GM23338 (cell line): ENCODE data around the gene ST8SIA6. TPM values are rescaled to one million over a fixed set of nuclear protein-coding genes. Genes with fewer than 3 reads are reported as not detected.

Source experiments
- ATAC-seq: fragments of 200-7000 bp; cut with Tn5 transposase; 3 replicates; pipeline ENCODE4 v1.9.1; 2020
- DNase-seq: peaks from one replicate; pipeline ENCODE4 v3.0.0-alpha.2; 2015; ENCODE audit warnings: low spot score
- H2AFZ ChIP-seq: fragments of 200-600 bp; sonication (generic); 2 replicates; pipeline ENCODE4 v1.8.0; 2016; ENCODE audit warnings: antibody characterized with exemption, mild to moderate bottlenecking, moderate library complexity
- H3F3A ChIP-seq: fragments of 200-600 bp; sonication (generic); replicated peaks from 2 replicates; pipeline ENCODE4 v1.8.0; 2017; ENCODE audit warnings: antibody characterized with exemption, mixed run types, low read depth
- H3K27ac ChIP-seq: fragments of 200-600 bp; sonication (generic); 2 replicates; pipeline ENCODE4 v1.6.1; 2016; ENCODE audit warnings: low read depth
- H3K27me3 ChIP-seq: fragments of 200-600 bp; sonication (generic); 2 replicates; pipeline ENCODE4 v1.8.0; 2016; ENCODE audit warnings: mild to moderate bottlenecking, mixed run types, moderate library complexity; ENCODE audit not compliant: insufficient read depth
- H3K36me3 ChIP-seq: fragments of 200-600 bp; sonication (generic); 2 replicates; pipeline ENCODE4 v1.8.0; 2016; ENCODE audit warnings: mild to moderate bottlenecking; ENCODE audit not compliant: insufficient read depth
- H3K4me1 ChIP-seq: fragments of 200-600 bp; sonication (generic); 2 replicates; pipeline ENCODE4 v1.8.0; 2016; ENCODE audit warnings: mild to moderate bottlenecking, moderate library complexity; ENCODE audit not compliant: insufficient read depth
- H3K4me2 ChIP-seq: fragments of 200-600 bp; sonication (generic); 2 replicates; pipeline ENCODE4 v1.7.1; 2017; ENCODE audit warnings: mixed run types
- H3K4me3 ChIP-seq: fragments of 200-600 bp; sonication (generic); 2 replicates; pipeline ENCODE4 v1.6.1; 2016; ENCODE audit warnings: mixed run types
- H3K79me2 ChIP-seq: fragments of 200-600 bp; sonication (generic); replicated peaks from 2 replicates; pipeline ENCODE4 v1.8.0; 2017; ENCODE audit warnings: mild to moderate bottlenecking; ENCODE audit not compliant: insufficient read depth
- H3K9me2 ChIP-seq: fragments of 200-600 bp; sonication (generic); 2 replicates; pipeline ENCODE4 v1.8.0; 2017; ENCODE audit not compliant: insufficient read depth
- H4K20me1 ChIP-seq: fragments of 200-600 bp; sonication (generic); replicated peaks from 2 replicates; pipeline ENCODE4 v1.8.0; 2017; ENCODE audit warnings: mild to moderate bottlenecking; ENCODE audit not compliant: insufficient read depth
- H3K27ac Mint-ChIP-seq: 2 replicates; pipeline ENCODE4 v1.8.0; 2020; ENCODE audit warnings: inconsistent platforms, mild to moderate bottlenecking, moderate library complexity, mixed read lengths
- H3K27me3 Mint-ChIP-seq: 3 replicates; pipeline ENCODE4 v1.8.0; 2022; ENCODE audit warnings: low read depth, mild to moderate bottlenecking, moderate library complexity, mixed read lengths, inconsistent platforms; ENCODE audit not compliant: insufficient read depth, poor library complexity
- H3K36me3 Mint-ChIP-seq: 3 replicates; pipeline ENCODE4 v1.8.0; 2021; ENCODE audit warnings: low read depth, mild to moderate bottlenecking, inconsistent platforms, moderate library complexity, mixed read lengths
- H3K4me1 Mint-ChIP-seq: 3 replicates; pipeline ENCODE4 v1.8.0; 2020; ENCODE audit warnings: mild to moderate bottlenecking, inconsistent platforms, mixed read lengths
- H3K4me3 Mint-ChIP-seq: 3 replicates; pipeline ENCODE4 v1.8.0; 2021; ENCODE audit warnings: moderate library complexity, mild to moderate bottlenecking, inconsistent platforms, mixed read lengths
- H3K9me3 Mint-ChIP-seq: 3 replicates; pipeline ENCODE4 v1.8.0; 2020; ENCODE audit warnings: moderate library complexity, mild to moderate bottlenecking, inconsistent platforms, mixed read lengths
- CTCF ChIP-seq, 2 experiments: fragments of 200-600 bp in 1 of 2; sonication (generic) in 1 of 2; conservative IDR thresholded peaks; 2 replicates each; pipeline versions ENCODE4 v1.5.1 to v1.6.1; 2016 to 2017; ENCODE audit warnings: antibody characterized with exemption in 2 of 2, low read depth in 2 of 2, mild to moderate bottlenecking in 2 of 2, moderate library complexity in 1 of 2
- ETS1 ChIP-seq: IDR thresholded peaks from 2 replicates; pipeline ENCODE4 v1.6.1; 2016; ENCODE audit warnings: antibody characterized with exemption
- EZH2 ChIP-seq: fragments of 200-600 bp; sonication (generic); IDR thresholded peaks from one replicate; pipeline ENCODE4 v1.8.0; 2017; ENCODE audit warnings: antibody characterized with exemption, mild to moderate bottlenecking, low read depth; ENCODE audit not compliant: unreplicated experiment
- EZH2phosphoT487 ChIP-seq: fragments of 200-600 bp; sonication (generic); IDR thresholded peaks from one replicate; pipeline ENCODE4 v1.8.1; 2018; ENCODE audit warnings: antibody characterized with exemption; ENCODE audit not compliant: unreplicated experiment
- JUNB ChIP-seq: IDR thresholded peaks from one replicate; pipeline ENCODE4 v1.6.1; 2016; ENCODE audit warnings: antibody characterized with exemption; ENCODE audit not compliant: unreplicated experiment
- NANOG ChIP-seq: IDR thresholded peaks from 2 replicates; pipeline ENCODE4 v1.6.1; 2016; ENCODE audit warnings: antibody characterized with exemption, borderline replicate concordance
- POLR2AphosphoS5 ChIP-seq: IDR thresholded peaks from 2 replicates; pipeline ENCODE4 v1.6.1; 2016; ENCODE audit warnings: antibody characterized with exemption, low read depth
- STAT1 ChIP-seq: IDR thresholded peaks from one replicate; pipeline ENCODE4 v1.6.1; 2016; ENCODE audit warnings: antibody characterized with exemption; ENCODE audit not compliant: unreplicated experiment
- ZNF114 ChIP-seq: fragments of 250-450 bp; sonication (Bioruptor Pico); IDR thresholded peaks from 2 replicates; pipeline ENCODE4 v1.5.0; 2020; ENCODE audit warnings: mild to moderate bottlenecking, moderate library complexity
- ZNF331 ChIP-seq: fragments of 250-450 bp; sonication (Bioruptor Pico); IDR thresholded peaks from 2 replicates; pipeline ENCODE4 v1.5.0; 2020; ENCODE audit warnings: low read depth, mild to moderate bottlenecking, moderate library complexity
- ZNF462 ChIP-seq: fragments of 250-450 bp; sonication (Bioruptor Pico); IDR thresholded peaks from 2 replicates; pipeline ENCODE4 v1.5.0; 2020; ENCODE audit warnings: mild to moderate bottlenecking, moderate library complexity
- polyA plus RNA-seq: library from polyadenylated mRNA; unstranded; fragments of >200 nt; fragmentation: Nextera tagmentation; extraction: Ambion mirVana; gene quantifications from 2 replicates; pipeline ENCODE4 v1.2.1, GENCODE V29; 2016
- total RNA-seq: library from RNA; depleted of rRNA; stranded (reverse); fragments of >200 nt; shearing (Covaris generic); gene quantifications from 2 replicates; pipeline ENCODE4 v1.2.3, GENCODE V29; 2014
- TF ChIP-seq, protein P1 (sequence below): IDR thresholded peaks from one replicate; pipeline ENCODE4 v1.6.1; 2018; ENCODE audit warnings: antibody characterized with exemption; ENCODE audit not compliant: unreplicated experiment

Gene ST8SIA6
- total and polyA plus RNA-seq, 2 experiments from 2014 or later = 1.6 to 2.3 TPM

DNA sequence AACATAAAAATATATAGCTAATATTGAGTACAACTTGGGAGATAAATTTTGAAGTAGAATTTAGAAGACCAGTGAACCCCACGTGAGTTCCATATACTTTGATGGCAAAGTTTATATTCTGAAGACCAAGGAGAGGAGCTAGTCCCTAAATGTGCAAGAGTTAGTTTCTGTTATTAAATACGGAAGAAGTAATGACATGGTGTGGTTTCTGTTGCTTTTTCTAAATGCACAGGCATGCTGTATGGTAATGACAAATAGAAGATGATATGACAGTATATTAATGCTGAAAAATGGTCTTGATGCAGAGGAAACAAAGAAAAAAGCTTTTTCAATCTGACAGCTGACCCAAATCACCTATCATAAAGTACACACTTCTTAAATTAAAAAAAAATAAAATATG lies 101.8 kb downstream of the ST8SIA6 start (continued):
- TF ChIP-seq, protein P1, sequence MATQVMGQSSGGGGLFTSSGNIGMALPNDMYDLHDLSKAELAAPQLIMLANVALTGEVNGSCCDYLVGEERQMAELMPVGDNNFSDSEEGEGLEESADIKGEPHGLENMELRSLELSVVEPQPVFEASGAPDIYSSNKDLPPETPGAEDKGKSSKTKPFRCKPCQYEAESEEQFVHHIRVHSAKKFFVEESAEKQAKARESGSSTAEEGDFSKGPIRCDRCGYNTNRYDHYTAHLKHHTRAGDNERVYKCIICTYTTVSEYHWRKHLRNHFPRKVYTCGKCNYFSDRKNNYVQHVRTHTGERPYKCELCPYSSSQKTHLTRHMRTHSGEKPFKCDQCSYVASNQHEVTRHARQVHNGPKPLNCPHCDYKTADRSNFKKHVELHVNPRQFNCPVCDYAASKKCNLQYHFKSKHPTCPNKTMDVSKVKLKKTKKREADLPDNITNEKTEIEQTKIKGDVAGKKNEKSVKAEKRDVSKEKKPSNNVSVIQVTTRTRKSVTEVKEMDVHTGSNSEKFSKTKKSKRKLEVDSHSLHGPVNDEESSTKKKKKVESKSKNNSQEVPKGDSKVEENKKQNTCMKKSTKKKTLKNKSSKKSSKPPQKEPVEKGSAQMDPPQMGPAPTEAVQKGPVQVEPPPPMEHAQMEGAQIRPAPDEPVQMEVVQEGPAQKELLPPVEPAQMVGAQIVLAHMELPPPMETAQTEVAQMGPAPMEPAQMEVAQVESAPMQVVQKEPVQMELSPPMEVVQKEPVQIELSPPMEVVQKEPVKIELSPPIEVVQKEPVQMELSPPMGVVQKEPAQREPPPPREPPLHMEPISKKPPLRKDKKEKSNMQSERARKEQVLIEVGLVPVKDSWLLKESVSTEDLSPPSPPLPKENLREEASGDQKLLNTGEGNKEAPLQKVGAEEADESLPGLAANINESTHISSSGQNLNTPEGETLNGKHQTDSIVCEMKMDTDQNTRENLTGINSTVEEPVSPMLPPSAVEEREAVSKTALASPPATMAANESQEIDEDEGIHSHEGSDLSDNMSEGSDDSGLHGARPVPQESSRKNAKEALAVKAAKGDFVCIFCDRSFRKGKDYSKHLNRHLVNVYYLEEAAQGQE = no peak
- TF ChIP-seq ETS1 = no peak
- TF ChIP-seq NANOG = no peak

GRCh38 chr10:17351506-17351905 lies 102.9 kb downstream of the ST8SIA6 start:
- H3K27ac ChIP-seq = no peak overlapping the region
- no peaks in the 10 kb centered on the region; the same call in 2 of the 3 replicates for H3K4me1 Mint-ChIP-seq
- no peaks in the 10 kb centered on the region for H3K79me2 ChIP-seq
- no peaks in the 10 kb centered on the region for H3K27me3 ChIP-seq
- no peaks in the 10 kb centered on the region for H3K27me3 Mint-ChIP-seq
- no peaks in the 10 kb centered on the region for H3K36me3 ChIP-seq
- no peak overlapping the region for H3K27ac Mint-ChIP-seq
- H3K9me3 Mint-ChIP-seq = no peaks in the 10 kb centered on the region; the same call in 2 of the 3 replicates
- no peak for DNase-seq
- no peaks in the 10 kb centered on the region for H4K20me1 ChIP-seq
- no peaks in the 10 kb centered on the region for H3F3A ChIP-seq
- no peak for ATAC-seq
- H3K4me1 ChIP-seq = no peaks in the 10 kb centered on the region; the same call in 1 of the 2 replicates
- H3K9me2 ChIP-seq = no peaks in the 10 kb centered on the region
- TF ChIP-seq JUNB (no peak), POLR2AphosphoS5 (no peak), ZNF114 (no peak), ZNF462 (CRISPR knock-in tag) (no peak), EZH2 (no peak), ETS1 (no peak), NANOG (no peak), CTCF (conservative IDR thresholded peaks at IDR 0.05; ENCODE audit: low read depth in 2 of 2) (no peak), EZH2phosphoT487 (no peak), STAT1 (no peak), ZNF331 (CRISPR knock-in tag) (no peak)
- H3K4me3 ChIP-seq = no peak overlapping the region
- no peak overlapping the region for H3K4me3 Mint-ChIP-seq
- no peaks in the 10 kb centered on the region for H3K36me3 Mint-ChIP-seq
- no peak overlapping the region for H3K4me2 ChIP-seq
- H2AFZ ChIP-seq = no peak overlapping the region
